MM.1S (cell line): ENCODE measurements around the gene RNF149.

Experiments
- DNase-seq: peaks from one replicate; pipeline ENCODE4 v3.0.0-alpha.2; 2015
- H2AFZ ChIP-seq: fragments of 300-600 bp; sonication (generic); 2 replicates; pipeline ENCODE4 v1.6.0; 2016; ENCODE audit warnings: antibody characterized with exemption, low read length
- H3F3A ChIP-seq: fragments of 300-600 bp; sonication (generic); 2 replicates; pipeline ENCODE4 v1.6.1; 2016; ENCODE audit warnings: mild to moderate bottlenecking, antibody characterized with exemption, low read length, moderate library complexity, mixed read lengths; ENCODE audit not compliant: insufficient read depth
- H3K27ac ChIP-seq: fragments of 300-600 bp; sonication (generic); 2 replicates; pipeline ENCODE4 v1.5.1; 2016; ENCODE audit warnings: mild to moderate bottlenecking, low read length
- H3K27me3 ChIP-seq: fragments of 300-600 bp; sonication (generic); replicated peaks from 2 replicates; pipeline ENCODE4 v1.6.0; 2016; ENCODE audit warnings: low read length; ENCODE audit not compliant: insufficient read depth
- H3K36me3 ChIP-seq: fragments of 300-600 bp; sonication (generic); replicated peaks from 2 replicates; pipeline ENCODE4 v1.6.1; 2016; ENCODE audit warnings: mild to moderate bottlenecking, low read length, mixed read lengths; ENCODE audit not compliant: insufficient read depth
- H3K4me1 ChIP-seq: fragments of 300-600 bp; sonication (generic); 2 replicates; pipeline ENCODE4 v1.6.1; 2016; ENCODE audit warnings: low read length, mixed read lengths
- H3K4me2 ChIP-seq: fragments of 300-600 bp; sonication (generic); 2 replicates; pipeline ENCODE4 v1.6.0; 2016; ENCODE audit warnings: low read depth, low read length
- H3K4me3 ChIP-seq: fragments of 300-600 bp; sonication (generic); 2 replicates; pipeline ENCODE4 v1.5.1; 2016; ENCODE audit warnings: low read length, mixed read lengths
- H3K79me2 ChIP-seq: fragments of 300-600 bp; sonication (generic); 2 replicates; pipeline ENCODE4 v1.6.1; 2016; ENCODE audit warnings: mixed run types, low read length, mixed read lengths
- H3K9ac ChIP-seq: fragments of 300-600 bp; sonication (generic); 2 replicates; pipeline ENCODE4 v1.6.1; 2016; ENCODE audit warnings: low read length, mixed read lengths
- H3K9me2 ChIP-seq: fragments of 300-600 bp; sonication (generic); replicated peaks from 2 replicates; pipeline ENCODE4 v1.6.1; 2016; ENCODE audit warnings: mild to moderate bottlenecking, low read length, mixed read lengths; ENCODE audit not compliant: insufficient read depth
- H3K9me3 ChIP-seq: fragments of 300-600 bp; sonication (generic); replicated peaks from 2 replicates; pipeline ENCODE4 v1.6.1; 2016; ENCODE audit warnings: mild to moderate bottlenecking, low read length, mixed read lengths; ENCODE audit not compliant: insufficient read depth
- H4K20me1 ChIP-seq: fragments of 300-600 bp; sonication (generic); 2 replicates; pipeline ENCODE4 v1.6.1; 2016; ENCODE audit warnings: mild to moderate bottlenecking, low read length, moderate library complexity, mixed read lengths; ENCODE audit not compliant: insufficient read depth
- CTCF ChIP-seq: fragments of 300-600 bp; sonication (generic); IDR thresholded peaks from 2 replicates; pipeline ENCODE4 v1.5.1; 2016; ENCODE audit warnings: antibody characterized with exemption, low read length, mixed read lengths
- EZH2 ChIP-seq: fragments of 300-600 bp; sonication (generic); optimal IDR thresholded peaks from 2 replicates; pipeline ENCODE3; 2017; ENCODE audit warnings: low read depth, mild to moderate bottlenecking, antibody characterized with exemption, low read length, mixed read lengths
- EZH2phosphoT487 ChIP-seq: fragments of 300-600 bp; sonication (generic); IDR thresholded peaks from 2 replicates; pipeline ENCODE4 v1.6.1; 2018; ENCODE audit warnings: antibody characterized with exemption, low read length

The RNF149 gene

GRCh38 chr2:101278925-101279324, 29.6 kb downstream of the RNF149 start:
- peaks cover 34% of the 10 kb centered on the region for H3K79me2 ChIP-seq
- no peaks in the 10 kb centered on the region for H3K9me3 ChIP-seq
- H3K27ac ChIP-seq = no peak overlapping the region
- H3K4me2 ChIP-seq = no peak overlapping the region
- no peak for DNase-seq
- no peaks in the 10 kb centered on the region; the same call in 1 of the 2 replicates for H3F3A ChIP-seq
- H4K20me1 ChIP-seq = no peaks in the 10 kb centered on the region
- H3K4me1 ChIP-seq = no peaks in the 10 kb centered on the region
- no peaks in the 10 kb centered on the region for H3K9me2 ChIP-seq
- TF ChIP-seq EZH2 (no peak), EZH2phosphoT487 (no peak), CTCF (no peak)
- no peak overlapping the region for H3K9ac ChIP-seq
- no peak overlapping the region for H3K4me3 ChIP-seq
- no peaks in the 10 kb centered on the region for H3K27me3 ChIP-seq
- peaks cover 15% of the 10 kb centered on the region; the same call in 1 of the 2 replicates for H3K36me3 ChIP-seq
- H2AFZ ChIP-seq = no peak overlapping the region

DNA sequence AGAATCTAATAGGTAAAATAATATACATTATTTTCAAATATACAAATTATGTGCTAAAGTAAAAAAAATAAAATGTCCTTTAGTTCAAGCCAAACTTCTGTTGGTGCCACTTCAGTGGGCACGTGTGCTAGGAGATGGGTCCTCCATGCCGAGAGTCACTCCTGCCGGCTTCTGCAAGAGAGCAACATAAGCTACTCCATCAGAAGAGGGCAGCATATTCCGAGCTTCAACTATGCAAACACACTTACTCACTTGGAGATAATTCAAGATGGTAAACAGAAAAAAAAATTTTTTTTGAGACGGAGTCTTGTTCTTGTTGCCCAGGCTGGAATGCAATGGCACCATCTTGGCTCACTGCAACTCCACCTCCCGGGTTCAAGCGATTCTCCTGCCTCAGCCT, 31.4 kb downstream of the RNF149 start:
- Histone ChIP-seq H3K27ac (no peak overlapping the region), H3K9me3 (no peaks in the 10 kb centered on the region), H3K27me3 (no peaks in the 10 kb centered on the region), H3K9ac (no peak overlapping the region), H3K9me2 (no peaks in the 10 kb centered on the region), H3K4me1 (no peaks in the 10 kb centered on the region), H3K36me3 (peaks cover 14% of the 10 kb centered on the region; the same call in 1 of the 2 replicates), H3F3A (no peaks in the 10 kb centered on the region), H3K4me3 (no peak overlapping the region), H2AFZ (no peak overlapping the region), H3K79me2 (peaks cover 22% of the 10 kb centered on the region), H4K20me1 (no peaks in the 10 kb centered on the region), H3K4me2 (no peak overlapping the region)
- no peak for DNase-seq
- TF ChIP-seq CTCF = no peak
- TF ChIP-seq EZH2 = no peak
- TF ChIP-seq EZH2phosphoT487 = no peak

DNA sequence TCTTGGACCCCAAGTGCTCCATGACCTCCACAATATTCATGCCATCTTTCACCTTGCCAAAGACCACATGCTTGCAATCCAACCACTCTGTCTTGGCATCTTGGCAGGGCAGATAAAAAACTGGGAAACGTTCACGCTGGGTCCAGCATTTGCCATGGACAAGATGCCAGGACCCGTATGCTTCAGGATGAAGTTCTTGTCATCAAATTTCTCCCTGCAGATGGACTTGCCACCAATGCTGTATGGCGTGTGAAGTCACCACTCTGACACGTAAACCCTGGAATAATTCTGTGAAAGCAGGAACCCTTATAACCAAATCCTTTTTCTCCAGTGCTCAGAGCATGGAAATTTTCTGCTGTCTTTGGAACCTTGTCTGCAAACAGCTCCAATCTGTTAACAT, 34.4 kb downstream of the RNF149 start:
- TF ChIP-seq EZH2 (no peak), CTCF (no peak), EZH2phosphoT487 (no peak)

More for the DNA sequence above, 34.4 kb downstream of the RNF149 start:
- H3K4me2 ChIP-seq = no peak overlapping the region
- H3K9ac ChIP-seq = no peak overlapping the region
- no peaks in the 10 kb centered on the region for H3K9me3 ChIP-seq
- H4K20me1 ChIP-seq = no peaks in the 10 kb centered on the region
- H2AFZ ChIP-seq = no peak overlapping the region
- no peaks in the 10 kb centered on the region for H3K9me2 ChIP-seq
- DNase-seq = no peak
- no peak overlapping the region for H3K4me3 ChIP-seq
- H3K36me3 ChIP-seq = peaks cover 7% of the 10 kb centered on the region; the same call in 1 of the 2 replicates
- peaks cover 16% of the 10 kb centered on the region for H3K79me2 ChIP-seq
- H3K4me1 ChIP-seq = no peaks in the 10 kb centered on the region
- no peaks in the 10 kb centered on the region; the same call in 1 of the 2 replicates for H3F3A ChIP-seq
- no peaks in the 10 kb centered on the region for H3K27me3 ChIP-seq
- H3K27ac ChIP-seq = no peak overlapping the region
